ENCODE results near the gene PDE4B. TPM values are rescaled to one million over a fixed set of nuclear protein-coding genes. Genes with fewer than 3 reads are reported as not detected.

The PDE4B gene
- total RNA-seq, 1 donor from 2014 or later: 21.3 TPM

GRCh38 chr1:66346057-66346795, 553.5 kb downstream of the PDE4B start:
- H3K9me3 Mint-ChIP-seq: no peaks in the 10 kb centered on the region
- peaks cover 83% of the 10 kb centered on the region for H3K4me1 Mint-ChIP-seq (ENCODE audit: low read depth)
- no peaks in the 10 kb centered on the region for H3K27me3 Mint-ChIP-seq (ENCODE audit: insufficient read depth)
- H3K36me3 Mint-ChIP-seq (ENCODE audit: low read depth): peaks cover 14% of the 10 kb centered on the region
- peak overlapping the region; percentile 16 for H3K4me3 Mint-ChIP-seq
- H3K27ac Mint-ChIP-seq: peak overlapping the region; percentile 82
- intact Hi-C loops (cut with micrococcal nuclease): loop anchor here (1.0 kb wide), 2 partner anchors 63 to 75 kb away; no protein-coding TSS in a partner anchor
- DNase-seq (ENCODE audit: low spot score): no peak

- no peak for DNase-seq (ENCODE audit: low spot score)
- intact Hi-C loops (cut with micrococcal nuclease): loop anchor here (1.0 kb wide), 2 partner anchors 64 to 76 kb away; no protein-coding TSS in a partner anchor
- Mint-ChIP-seq H3K36me3 (ENCODE audit: low read depth) (peaks cover 12% of the 10 kb centered on the region), H3K4me3 (peak overlapping the region; percentile 16), H3K27ac (peak overlapping the region; percentile 82), H3K27me3 (ENCODE audit: insufficient read depth) (no peaks in the 10 kb centered on the region), H3K9me3 (no peaks in the 10 kb centered on the region), H3K4me1 (ENCODE audit: low read depth) (peaks cover 83% of the 10 kb centered on the region)
These were observed 554.2 kb downstream of the PDE4B start for GRCh38 chr1:66346873-66347272.

- peaks cover 19% of the 10 kb centered on the region for H3K36me3 Mint-ChIP-seq (ENCODE audit: low read depth)
- H3K9me3 Mint-ChIP-seq: no peaks in the 10 kb centered on the region
- intact Hi-C loops (cut with micrococcal nuclease): no loop called here
- peak overlapping the region; percentile 75 for H3K4me3 Mint-ChIP-seq
- H3K27me3 Mint-ChIP-seq (ENCODE audit: insufficient read depth): no peaks in the 10 kb centered on the region
- DNase-seq (ENCODE audit: low spot score): no peak
- peaks cover 91% of the 10 kb centered on the region for H3K4me1 Mint-ChIP-seq (ENCODE audit: low read depth)
- H3K27ac Mint-ChIP-seq: peak overlapping the region; percentile 81
These were observed 556.1 kb downstream of the PDE4B start for GRCh38 chr1:66348776-66349175.

GRCh38 chr1:66349242-66349641, 556.5 kb downstream of the PDE4B start:
- H3K27me3 Mint-ChIP-seq (ENCODE audit: insufficient read depth): no peaks in the 10 kb centered on the region
- H3K36me3 Mint-ChIP-seq (ENCODE audit: low read depth): peaks cover 19% of the 10 kb centered on the region
- no peak for DNase-seq (ENCODE audit: low spot score)
- intact Hi-C loops (cut with micrococcal nuclease): no loop called here
- H3K4me1 Mint-ChIP-seq (ENCODE audit: low read depth): peaks cover 90% of the 10 kb centered on the region
- peak overlapping the region; percentile 75 for H3K4me3 Mint-ChIP-seq
- peak overlapping the region; percentile 81 for H3K27ac Mint-ChIP-seq
- no peaks in the 10 kb centered on the region for H3K9me3 Mint-ChIP-seq

- intact Hi-C loops (cut with micrococcal nuclease): loop anchor here (1.0 to 5.0 kb wide), 7 partner anchors 10 to 376 kb away; no protein-coding TSS in a partner anchor
- DNase-seq (ENCODE audit: low spot score): no peak
These were observed 557.4 kb downstream of the PDE4B start for GRCh38 chr1:66350001-66350547.

GRCh38 chr1:66351478-66351877, 558.8 kb downstream of the PDE4B start:
- Mint-ChIP-seq H3K4me3 (peak overlapping the region; percentile 46), H3K36me3 (ENCODE audit: low read depth) (peaks cover 31% of the 10 kb centered on the region)

More at GRCh38 chr1:66350001-66350547, 557.4 kb downstream of the PDE4B start:
- Mint-ChIP-seq H3K27me3 (ENCODE audit: insufficient read depth) (no peaks in the 10 kb centered on the region), H3K27ac (peak overlapping the region; percentile 81), H3K4me3 (peak overlapping the region; percentile 75), H3K4me1 (ENCODE audit: low read depth) (peaks cover 90% of the 10 kb centered on the region), H3K36me3 (ENCODE audit: low read depth) (peaks cover 20% of the 10 kb centered on the region), H3K9me3 (no peaks in the 10 kb centered on the region)

DNA sequence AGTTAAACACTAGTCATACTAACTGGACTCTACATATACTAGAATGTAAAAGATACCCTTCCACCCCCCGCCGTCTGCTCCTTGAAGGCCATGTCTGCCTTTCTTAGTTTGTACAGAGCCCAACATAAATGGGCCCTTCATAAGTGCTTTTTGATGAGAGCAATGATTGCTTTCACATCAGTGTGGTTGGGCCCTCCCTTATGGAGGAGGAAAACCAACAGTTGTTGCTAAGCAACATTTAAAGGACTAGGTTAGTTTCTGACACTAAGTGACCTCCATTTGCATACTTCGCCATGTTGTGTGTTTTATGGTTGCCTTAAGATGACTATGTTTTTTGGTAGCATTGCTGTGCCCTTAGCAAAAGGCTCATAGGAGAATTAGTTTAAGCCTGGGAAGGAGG, 559.2 kb downstream of the PDE4B start:
- peaks cover 90% of the 10 kb centered on the region for H3K4me1 Mint-ChIP-seq (ENCODE audit: low read depth)
- intact Hi-C loops (cut with micrococcal nuclease): loop anchor here (1.0 to 5.0 kb wide), 6 partner anchors 16 to 170 kb away; no protein-coding TSS in a partner anchor
- no peaks in the 10 kb centered on the region for H3K9me3 Mint-ChIP-seq
- H3K36me3 Mint-ChIP-seq (ENCODE audit: low read depth): peaks cover 35% of the 10 kb centered on the region
- H3K27ac Mint-ChIP-seq: peak overlapping the region; percentile 81
- H3K27me3 Mint-ChIP-seq (ENCODE audit: insufficient read depth): no peaks in the 10 kb centered on the region
- no peak for DNase-seq (ENCODE audit: low spot score)
- H3K4me3 Mint-ChIP-seq: peak overlapping the region; percentile 46

More at GRCh38 chr1:66351478-66351877, 558.8 kb downstream of the PDE4B start:
- peak overlapping the region; percentile 81 for H3K27ac Mint-ChIP-seq
- peaks cover 90% of the 10 kb centered on the region for H3K4me1 Mint-ChIP-seq (ENCODE audit: low read depth)
- intact Hi-C loops (cut with micrococcal nuclease): loop anchor here (1.0 to 5.0 kb wide), 5 partner anchors 15 to 169 kb away; no protein-coding TSS in a partner anchor
- DNase-seq (ENCODE audit: low spot score): no peak
- no peaks in the 10 kb centered on the region for H3K27me3 Mint-ChIP-seq (ENCODE audit: insufficient read depth)
- no peaks in the 10 kb centered on the region for H3K9me3 Mint-ChIP-seq

- H3K36me3 Mint-ChIP-seq (ENCODE audit: low read depth): peaks cover 41% of the 10 kb centered on the region
- peak overlapping the region; percentile 76 for H3K27ac Mint-ChIP-seq
These were observed 560.1 kb downstream of the PDE4B start for GRCh38 chr1:66352792-66353191.

GRCh38 chr1:66353257-66353656, 560.6 kb downstream of the PDE4B start:
- Mint-ChIP-seq H3K4me3 (peak overlapping the region; percentile 41), H3K4me1 (ENCODE audit: low read depth) (peaks cover 95% of the 10 kb centered on the region), H3K9me3 (no peaks in the 10 kb centered on the region), H3K27me3 (ENCODE audit: insufficient read depth) (no peaks in the 10 kb centered on the region), H3K36me3 (ENCODE audit: low read depth) (peaks cover 46% of the 10 kb centered on the region), H3K27ac (peak overlapping the region; percentile 76)
- DNase-seq (ENCODE audit: low spot score): no peak
- intact Hi-C loops (cut with micrococcal nuclease): loop anchor here (5.0 kb wide), 1 partner anchor 171 kb away; no protein-coding TSS in a partner anchor

More at GRCh38 chr1:66352792-66353191, 560.1 kb downstream of the PDE4B start:
- no peaks in the 10 kb centered on the region for H3K9me3 Mint-ChIP-seq
- H3K4me1 Mint-ChIP-seq (ENCODE audit: low read depth): peaks cover 91% of the 10 kb centered on the region
- no peaks in the 10 kb centered on the region for H3K27me3 Mint-ChIP-seq (ENCODE audit: insufficient read depth)
- H3K4me3 Mint-ChIP-seq: peak overlapping the region; percentile 53
- intact Hi-C loops (cut with micrococcal nuclease): loop anchor here (1.0 to 5.0 kb wide), 2 partner anchors 22 to 170 kb away; no protein-coding TSS in a partner anchor
- DNase-seq (ENCODE audit: low spot score): no peak

DNA sequence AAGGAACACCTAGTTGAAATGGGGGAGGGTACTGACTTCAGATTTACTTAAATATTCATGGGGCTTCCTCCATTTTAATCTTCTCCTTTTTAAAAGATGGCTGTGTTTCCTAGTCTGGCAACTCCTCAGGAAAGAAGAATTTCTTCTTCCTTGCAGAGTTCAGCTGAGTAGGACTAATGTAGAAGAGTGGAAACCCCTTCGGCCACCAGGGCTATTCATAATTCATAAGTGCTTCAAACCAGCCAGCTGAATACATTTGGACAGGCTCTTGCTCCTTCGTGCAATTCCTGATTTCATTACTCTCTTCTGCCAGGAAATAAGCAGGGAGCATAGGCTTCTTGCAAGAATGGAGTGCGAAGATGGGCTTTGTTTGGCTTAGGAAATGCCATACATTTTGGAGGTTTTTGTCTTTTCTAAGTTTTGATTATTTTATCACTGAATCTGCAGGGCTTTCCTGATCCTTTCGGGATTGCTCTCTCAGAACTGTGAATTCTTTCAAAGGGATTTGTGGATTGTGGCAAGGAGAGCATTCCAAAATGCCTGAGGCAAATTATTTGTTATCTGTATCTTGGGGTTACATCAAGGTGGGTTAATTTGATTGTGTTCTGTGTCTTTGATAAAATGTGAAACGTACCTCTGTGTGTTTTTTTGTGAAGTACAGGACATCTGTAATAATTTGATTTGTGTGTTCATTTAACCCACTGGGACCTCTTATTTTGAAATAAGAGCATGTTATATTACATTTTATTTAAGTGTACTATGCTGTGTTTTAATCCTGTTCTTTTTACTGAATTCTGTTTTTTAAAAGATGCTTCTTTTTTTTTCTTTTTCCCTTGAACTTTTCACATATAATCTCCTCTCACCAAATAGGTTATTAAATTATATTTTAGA, 561.9 kb downstream of the PDE4B start:
- no peaks in the 10 kb centered on the region for H3K27me3 Mint-ChIP-seq (ENCODE audit: insufficient read depth)
- no peak overlapping the region for H3K27ac Mint-ChIP-seq
- intact Hi-C loops (cut with micrococcal nuclease): loop anchor here (5.0 kb wide), 1 partner anchor 172 kb away; no protein-coding TSS in a partner anchor
- peaks cover 55% of the 10 kb centered on the region for H3K36me3 Mint-ChIP-seq (ENCODE audit: low read depth)
- H3K9me3 Mint-ChIP-seq: no peaks in the 10 kb centered on the region
- H3K4me3 Mint-ChIP-seq: no peak overlapping the region
- H3K4me1 Mint-ChIP-seq (ENCODE audit: low read depth): peaks cover 98% of the 10 kb centered on the region
- no peak for DNase-seq (ENCODE audit: low spot score)

- Mint-ChIP-seq H3K4me1 (ENCODE audit: low read depth) (peaks cover 96% of the 10 kb centered on the region), H3K27me3 (ENCODE audit: insufficient read depth) (no peaks in the 10 kb centered on the region), H3K36me3 (ENCODE audit: low read depth) (peaks cover 58% of the 10 kb centered on the region), H3K4me3 (no peak overlapping the region), H3K9me3 (no peaks in the 10 kb centered on the region), H3K27ac (no peak overlapping the region)
- intact Hi-C loops (cut with micrococcal nuclease): no loop called here
- DNase-seq (ENCODE audit: low spot score): no peak
These were observed 563.1 kb downstream of the PDE4B start for GRCh38 chr1:66355756-66356155.

- Mint-ChIP-seq H3K4me3 (no peak overlapping the region), H3K4me1 (ENCODE audit: low read depth) (peaks cover 93% of the 10 kb centered on the region), H3K27ac (no peak overlapping the region), H3K27me3 (ENCODE audit: insufficient read depth) (no peaks in the 10 kb centered on the region), H3K9me3 (no peaks in the 10 kb centered on the region), H3K36me3 (ENCODE audit: low read depth) (peaks cover 63% of the 10 kb centered on the region)
- intact Hi-C loops (cut with micrococcal nuclease): loop anchor here (1.0 kb wide), 1 partner anchor 11 kb away; no protein-coding TSS in a partner anchor
- DNase-seq (ENCODE audit: low spot score): no peak
These were observed 563.9 kb downstream of the PDE4B start for GRCh38 chr1:66356605-66357004.
